ENCODE data around the gene MPV17.
"Not testable (repeated sequence)": the region's sequence is repeated elsewhere in the genome, so short reads cannot be mapped to it uniquely, and the experiment has no call there.

The MPV17 gene

DNA sequence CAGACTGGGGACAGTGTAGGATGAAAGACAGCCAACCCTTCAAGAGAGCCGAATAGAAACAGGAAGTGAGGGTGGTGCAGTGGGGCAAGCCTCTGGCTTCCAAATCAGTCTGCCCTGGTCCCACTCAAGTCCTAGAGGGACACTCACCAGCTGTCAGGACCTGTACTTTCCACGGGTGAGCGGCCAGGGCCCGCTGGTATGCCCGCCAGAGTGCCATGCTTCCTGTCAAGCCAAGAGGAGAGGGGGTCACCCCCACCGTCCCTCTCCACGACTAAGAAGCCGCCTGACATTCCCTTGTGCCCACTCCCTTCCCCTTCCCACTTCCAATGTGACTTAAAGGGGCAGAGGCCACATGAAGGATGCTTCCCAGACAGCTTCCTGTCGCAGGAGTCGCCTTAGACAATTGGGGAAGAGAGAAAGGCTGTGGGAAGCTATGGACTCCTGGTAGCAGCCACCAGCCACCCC lies 564 bp downstream of the MPV17 start:
- no peak for DNase-seq

GRCh38 chr2:27320958-27321543 lies 1.8 kb downstream of the MPV17 start:
- no peak for DNase-seq

DNA sequence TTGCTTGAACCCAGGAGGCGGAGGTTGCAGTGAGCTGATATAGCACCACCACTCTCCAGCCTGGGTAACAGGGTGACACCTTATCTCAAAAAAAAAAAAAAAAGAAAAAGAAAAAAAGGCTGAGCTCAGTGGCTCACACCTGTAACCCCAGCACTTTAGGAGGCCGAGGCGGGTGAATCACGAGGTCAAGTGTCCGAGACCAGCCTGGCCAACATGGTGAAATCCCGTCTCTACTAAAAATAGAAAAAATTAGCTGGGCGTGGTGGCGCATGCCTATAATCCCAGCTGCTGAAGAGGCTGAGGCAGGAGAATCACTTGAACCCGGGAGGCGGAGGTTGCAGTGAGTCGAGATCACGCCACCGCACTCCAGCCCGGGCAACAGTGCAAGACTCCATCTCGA lies 3.1 kb downstream of the MPV17 start:
- DNase-seq, result not testable (repeated sequence)

GRCh38 chr2:27316655-27317412 lies 6.1 kb downstream of the MPV17 start:
- DNase-seq, result no peak

- DNase-seq, result no peak
Observed at GRCh38 chr2:27315122-27315521, 7.8 kb downstream of the MPV17 start.

- no peak for DNase-seq
Observed at GRCh38 chr2:27314709-27315108, 8.2 kb downstream of the MPV17 start.

DNA sequence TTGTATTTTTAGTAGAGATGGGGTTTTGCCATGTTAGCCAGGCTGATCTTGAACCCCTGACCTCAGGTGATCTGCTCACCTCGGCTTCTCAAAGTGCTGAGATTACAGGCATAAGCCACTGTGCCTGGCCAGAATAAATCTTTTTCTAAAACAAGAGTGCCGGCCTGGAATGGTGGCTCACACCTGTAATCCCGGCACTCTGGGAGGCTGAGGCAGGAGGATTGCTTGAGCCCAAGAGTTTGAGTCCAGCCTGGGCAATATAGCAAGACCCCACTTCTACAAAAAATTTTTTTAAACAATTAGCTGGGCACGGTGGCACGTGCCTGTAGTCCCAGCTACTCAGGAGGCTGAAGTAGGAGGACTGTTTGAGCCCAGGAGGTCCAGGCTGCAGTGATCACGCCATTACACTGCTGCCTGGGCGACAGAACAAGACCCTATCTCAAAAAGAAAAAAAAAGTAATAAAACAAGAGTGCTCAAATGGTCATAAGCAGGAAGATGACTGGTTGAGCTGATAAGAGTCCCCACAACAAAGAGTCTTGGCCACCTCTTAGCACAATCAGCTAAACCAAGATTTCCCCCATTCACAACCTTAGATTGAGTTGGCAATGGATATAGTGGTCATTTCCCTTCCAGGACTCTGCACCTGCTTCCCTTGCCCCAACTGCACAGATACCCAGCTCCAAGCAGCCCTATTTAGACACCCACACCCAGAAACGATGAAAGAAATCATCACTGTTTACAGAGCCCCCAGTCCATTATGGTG lies 8.8 kb downstream of the MPV17 start:
- no peak for DNase-seq

DNA sequence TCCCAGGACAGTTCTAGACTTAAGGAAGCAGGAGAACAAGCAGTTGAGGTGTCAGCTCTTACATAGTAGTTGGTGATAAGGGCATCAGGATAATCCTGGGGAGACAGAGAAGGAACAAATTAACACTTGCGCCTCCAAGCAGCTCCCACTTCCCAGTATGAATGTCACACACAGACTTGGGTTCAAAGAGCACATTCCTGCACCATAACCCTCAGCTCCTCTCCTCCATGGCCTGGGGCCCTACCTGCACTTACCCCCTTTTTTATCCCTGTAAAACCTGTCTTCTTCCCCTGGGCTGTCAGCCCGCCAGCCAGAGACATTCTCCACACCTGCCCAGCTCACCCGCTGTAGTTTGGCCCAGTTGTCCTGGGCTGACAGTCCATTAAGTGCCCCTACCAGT lies 10.7 kb downstream of the MPV17 start:
- DNase-seq, result no peak

DNA sequence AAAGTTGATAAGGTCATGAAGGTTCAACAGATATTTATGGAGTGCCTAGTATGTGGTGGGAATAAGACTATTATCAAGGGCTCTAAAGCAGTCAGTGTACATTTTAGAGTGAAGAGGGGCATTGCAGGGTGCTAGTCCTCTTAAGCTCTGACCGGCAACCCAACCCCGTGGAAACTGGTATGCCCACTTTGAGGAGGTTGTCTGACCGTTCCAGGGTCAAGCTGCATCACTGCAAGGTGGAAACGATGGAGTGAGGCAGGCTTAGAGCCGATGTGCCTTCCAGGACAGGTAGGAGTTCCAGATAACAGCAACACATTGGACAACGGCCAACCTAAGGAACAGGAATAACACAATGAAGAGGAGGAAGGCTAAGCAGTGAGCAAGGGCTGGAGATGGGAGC lies 13.2 kb downstream of the MPV17 start:
- DNase-seq, result no peak

DNA sequence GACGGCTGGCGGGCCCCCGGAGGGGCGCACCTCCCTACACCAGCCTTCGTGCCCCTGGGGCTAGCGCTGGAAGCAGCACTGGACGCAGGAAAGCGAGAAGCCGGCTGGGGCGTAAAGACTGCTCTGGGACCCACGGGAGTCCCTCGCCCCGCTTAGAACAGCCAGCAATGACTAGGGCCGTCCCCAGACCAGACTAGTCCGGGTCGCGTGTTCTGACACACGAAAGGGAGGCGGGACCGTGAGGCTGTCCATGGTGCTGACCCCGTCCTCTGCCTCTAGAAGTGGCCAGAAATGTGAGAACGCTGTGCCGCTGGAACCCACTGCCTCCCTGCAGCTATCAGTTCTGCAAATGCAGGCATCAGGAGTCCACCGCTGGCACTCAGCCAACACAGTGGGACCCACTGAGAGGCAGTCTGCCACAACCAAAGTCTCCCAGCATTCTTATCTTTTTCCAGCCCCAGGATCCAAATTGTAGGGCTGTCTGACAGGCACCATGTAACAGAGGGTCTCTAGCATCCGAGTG lies 14.5 kb downstream of the MPV17 start, which contains the start of gene UCN:
Gene UCN (minus strand): TSS at position 87 of the 523 bp plus-strand sequence. CDS start 550 bp downstream, outside the sequence.
- DNase-seq, result no peak

DNA sequence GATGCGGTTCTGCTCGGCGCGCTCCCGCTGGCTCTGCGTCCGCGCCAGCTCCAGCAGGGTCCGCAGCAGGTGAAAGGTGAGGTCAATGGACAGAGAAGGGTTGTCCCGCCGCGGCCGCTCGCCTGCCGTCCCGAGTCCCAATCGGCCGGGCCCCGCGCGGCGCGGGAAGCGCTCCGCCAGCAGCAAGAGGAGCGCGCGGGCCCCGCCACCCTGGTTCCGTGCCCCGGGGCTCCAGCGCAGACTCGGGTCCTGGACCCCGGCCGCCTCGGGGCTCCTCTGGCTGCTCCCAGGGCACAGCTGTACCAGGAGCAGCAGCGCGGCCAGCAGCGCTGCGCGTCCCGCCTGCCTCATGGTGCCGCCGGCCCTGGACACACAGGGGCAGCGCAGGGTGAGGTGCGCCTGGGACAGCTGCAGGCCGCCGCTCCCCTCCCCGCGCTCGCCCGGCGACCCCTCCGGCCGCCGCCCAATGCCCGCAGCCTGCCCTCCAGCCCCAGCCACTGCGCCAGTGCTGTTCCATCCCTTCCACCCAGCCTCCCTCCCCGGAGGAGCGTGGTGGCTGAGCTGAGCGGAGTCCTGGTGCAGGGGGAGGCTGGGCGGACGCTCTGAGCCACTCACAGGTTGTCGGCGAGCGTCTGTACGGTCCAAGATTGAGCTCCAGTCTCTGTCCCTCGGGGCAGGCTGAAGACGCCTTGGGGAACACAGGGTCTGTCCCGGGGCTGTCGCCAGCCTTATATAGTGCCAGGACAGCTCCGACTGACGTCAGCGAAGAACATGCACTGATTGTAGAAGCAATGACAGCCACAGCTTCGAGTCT lies 15.1 kb downstream of the MPV17 start:
- DNase-seq, result no peak

DNA sequence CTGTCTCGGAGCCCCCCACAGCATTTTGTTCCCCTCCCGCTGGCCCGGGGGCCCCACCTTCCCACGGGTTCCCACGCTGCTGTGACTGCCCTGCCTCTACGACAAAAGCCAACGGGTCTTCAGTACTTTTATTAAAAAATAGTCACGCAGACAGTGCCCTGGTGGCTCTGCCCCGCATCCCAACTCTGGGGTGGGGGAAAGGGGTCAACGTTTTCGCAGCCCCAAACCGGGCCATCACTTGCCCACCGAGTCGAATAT lies 15.7 kb downstream of the MPV17 start:
- no peak for DNase-seq

- DNase-seq, result no peak
Observed at GRCh38 chr2:27306573-27307286, 16.2 kb downstream of the MPV17 start.

- no peak for DNase-seq
Observed at GRCh38 chr2:27306136-27306535, 16.8 kb downstream of the MPV17 start.

DNA sequence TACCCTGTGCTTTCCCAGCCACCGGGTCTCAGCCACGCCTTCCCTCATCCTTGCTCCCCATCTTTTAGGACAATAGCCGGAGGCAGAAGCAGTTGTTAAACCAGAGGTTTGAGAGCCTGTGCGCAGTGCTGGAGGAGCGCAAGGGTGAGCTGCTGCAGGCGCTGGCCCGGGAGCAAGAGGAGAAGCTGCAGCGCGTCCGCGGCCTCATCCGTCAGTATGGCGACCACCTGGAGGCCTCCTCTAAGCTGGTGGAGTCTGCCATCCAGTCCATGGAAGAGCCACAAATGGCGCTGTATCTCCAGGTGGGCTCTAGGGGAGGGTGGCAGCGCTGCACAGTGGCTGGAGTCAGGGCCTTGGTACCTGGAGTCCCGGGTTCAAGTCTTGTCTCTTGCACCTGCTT lies 17.4 kb downstream of the MPV17 start:
- DNase-seq, result no peak

GRCh38 chr2:27304488-27305240 lies 18.2 kb downstream of the MPV17 start:
- no peak for DNase-seq

GRCh38 chr2:27303093-27304025 lies 19.5 kb downstream of the MPV17 start:
- no peak for DNase-seq

- DNase-seq, result not testable (repeated sequence)
Observed at GRCh38 chr2:27300606-27301005, 22.3 kb downstream of the MPV17 start.

DNA sequence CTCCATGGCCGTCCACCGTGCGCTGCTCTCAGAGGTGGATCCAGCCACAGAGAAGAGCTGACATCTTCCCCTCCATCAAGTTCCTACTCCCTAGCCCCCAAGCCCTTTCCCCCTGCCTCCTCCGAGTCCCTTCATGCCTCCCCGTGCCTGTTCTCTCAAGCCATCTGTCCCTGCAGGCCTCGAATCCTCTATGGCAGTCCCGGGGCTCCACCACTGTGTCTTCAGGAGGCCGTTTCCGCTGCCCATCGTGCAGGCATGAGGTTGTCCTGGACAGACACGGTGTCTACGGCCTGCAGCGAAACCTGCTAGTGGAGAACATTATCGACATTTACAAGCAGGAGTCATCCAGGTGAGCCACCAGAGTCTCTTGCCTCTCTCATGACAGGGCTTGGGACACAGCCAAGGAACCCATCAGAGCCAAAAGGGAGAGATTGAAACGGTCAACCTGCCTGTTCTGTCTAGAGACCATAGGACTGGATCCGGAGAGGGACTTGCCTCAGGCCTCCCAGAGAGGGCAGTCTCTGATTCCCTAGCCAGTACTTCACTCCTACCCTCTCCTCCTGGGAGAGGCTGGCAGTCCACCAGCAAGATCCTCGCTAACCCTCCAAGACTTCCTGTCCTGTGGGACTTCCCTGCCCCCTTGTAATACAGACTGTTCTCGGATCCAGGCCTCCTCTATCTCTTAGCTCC lies 24.4 kb downstream of the MPV17 start:
- DNase-seq, result no peak

- no peak for DNase-seq
Observed at GRCh38 chr2:27297195-27297594, 25.7 kb downstream of the MPV17 start.
